ENCODE measurements around the gene PLIN5. TPM values are rescaled to one million over a fixed set of nuclear protein-coding genes. Genes with fewer than 3 reads are reported as not detected.
"Not testable (repeated sequence)": the region's sequence is repeated elsewhere in the genome, so short reads cannot be mapped to it uniquely, and the experiment has no call there.

Gene PLIN5
- total RNA-seq, 1 donor from 2014 or later, result not detected

DNA sequence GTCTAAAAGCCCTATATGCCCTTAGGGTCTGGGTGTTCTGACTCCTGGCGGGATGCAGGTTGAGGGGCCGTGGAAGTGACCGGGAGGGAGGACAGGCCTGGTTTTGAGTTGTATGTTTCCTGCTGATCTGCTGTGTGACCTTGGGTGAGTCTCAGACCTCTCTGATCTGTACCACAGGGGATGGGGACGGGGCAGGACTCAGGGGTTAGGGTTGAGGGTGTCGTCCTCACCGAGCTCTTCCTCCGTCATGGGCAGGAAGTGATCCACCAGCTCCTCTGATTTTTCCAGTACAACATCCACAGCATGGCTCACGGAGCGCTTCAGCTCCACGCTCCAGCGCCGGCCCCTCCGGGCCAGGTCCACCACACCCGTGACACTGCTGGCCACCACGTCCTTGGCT lies 6.2 kb downstream of the PLIN5 start:
- no peak for FAIRE-seq
- no peaks in the 10 kb centered on the region for H3K27me3 ChIP-seq (ENCODE audit: control insufficient read depth, insufficient read depth, low read length)
- DNase-seq (ENCODE audit: low read depth), result no peak
- no peaks in the 10 kb centered on the region for H3K36me3 ChIP-seq (ENCODE audit: control insufficient read depth, insufficient read depth, low read length)
- no peak overlapping the region for H3K4me3 ChIP-seq (ENCODE audit: low read depth, low read length)
- TF ChIP-seq, protein P1, sequence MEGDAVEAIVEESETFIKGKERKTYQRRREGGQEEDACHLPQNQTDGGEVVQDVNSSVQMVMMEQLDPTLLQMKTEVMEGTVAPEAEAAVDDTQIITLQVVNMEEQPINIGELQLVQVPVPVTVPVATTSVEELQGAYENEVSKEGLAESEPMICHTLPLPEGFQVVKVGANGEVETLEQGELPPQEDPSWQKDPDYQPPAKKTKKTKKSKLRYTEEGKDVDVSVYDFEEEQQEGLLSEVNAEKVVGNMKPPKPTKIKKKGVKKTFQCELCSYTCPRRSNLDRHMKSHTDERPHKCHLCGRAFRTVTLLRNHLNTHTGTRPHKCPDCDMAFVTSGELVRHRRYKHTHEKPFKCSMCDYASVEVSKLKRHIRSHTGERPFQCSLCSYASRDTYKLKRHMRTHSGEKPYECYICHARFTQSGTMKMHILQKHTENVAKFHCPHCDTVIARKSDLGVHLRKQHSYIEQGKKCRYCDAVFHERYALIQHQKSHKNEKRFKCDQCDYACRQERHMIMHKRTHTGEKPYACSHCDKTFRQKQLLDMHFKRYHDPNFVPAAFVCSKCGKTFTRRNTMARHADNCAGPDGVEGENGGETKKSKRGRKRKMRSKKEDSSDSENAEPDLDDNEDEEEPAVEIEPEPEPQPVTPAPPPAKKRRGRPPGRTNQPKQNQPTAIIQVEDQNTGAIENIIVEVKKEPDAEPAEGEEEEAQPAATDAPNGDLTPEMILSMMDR (IDR thresholded peaks at IDR 0.05; ENCODE audit: insufficient read depth, low read length, severe bottlenecking), result no peak

GRCh38 chr19:4527377-4527776 lies 7.6 kb downstream of the PLIN5 start:
- not testable (repeated sequence) for FAIRE-seq; H3K36me3 ChIP-seq (ENCODE audit: control insufficient read depth, insufficient read depth, low read length); DNase-seq (ENCODE audit: low read depth); H3K4me3 ChIP-seq (ENCODE audit: low read depth, low read length); H3K27me3 ChIP-seq (ENCODE audit: control insufficient read depth, insufficient read depth, low read length)

GRCh38 chr19:4525563-4526002 lies 9.4 kb downstream of the PLIN5 start:
- H3K36me3 ChIP-seq (ENCODE audit: control insufficient read depth, insufficient read depth, low read length), result no peaks in the 10 kb centered on the region
- no peak for FAIRE-seq
- no peak overlapping the region for H3K4me3 ChIP-seq (ENCODE audit: low read depth, low read length)
- TF ChIP-seq, protein P1 (IDR thresholded peaks at IDR 0.05; ENCODE audit: insufficient read depth, low read length, severe bottlenecking), result no peak
- no peaks in the 10 kb centered on the region for H3K27me3 ChIP-seq (ENCODE audit: control insufficient read depth, insufficient read depth, low read length)
- no peak for DNase-seq (ENCODE audit: low read depth)

DNA sequence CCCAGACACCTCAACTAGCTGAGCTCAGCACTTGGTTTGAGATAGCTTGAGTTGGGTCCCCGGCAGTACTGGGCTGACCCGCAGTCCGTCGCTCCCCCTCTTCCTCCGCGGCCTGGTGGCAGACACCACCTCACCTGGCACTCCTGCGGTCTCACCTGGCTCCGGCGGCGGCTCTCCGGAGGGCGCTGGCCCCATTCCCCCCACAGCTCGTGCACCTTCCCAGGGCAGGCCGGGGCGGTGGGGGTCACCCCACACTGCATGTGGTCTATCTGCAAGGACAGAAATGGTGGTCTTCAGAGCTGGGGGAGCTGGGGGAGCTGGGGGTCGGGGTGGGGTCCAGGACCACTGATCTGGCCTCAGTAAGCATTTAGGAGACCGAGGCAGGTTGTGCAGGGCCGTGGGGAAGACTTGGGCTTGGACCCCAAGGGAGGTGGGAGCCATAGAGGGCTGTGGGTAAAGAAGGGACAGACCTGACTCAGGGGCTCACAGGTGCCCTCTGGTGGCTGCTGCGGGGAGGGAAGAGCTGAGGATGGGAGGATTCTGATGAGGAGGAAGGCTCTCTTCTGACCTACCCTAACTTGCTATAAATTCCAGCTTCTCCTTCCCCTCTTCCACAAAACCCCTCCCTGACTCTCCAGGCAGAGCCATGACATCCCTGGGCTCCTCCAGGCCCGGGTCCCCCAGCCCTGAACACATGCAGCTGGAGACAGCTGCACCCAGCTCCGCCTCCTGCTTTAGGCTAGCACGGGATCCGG lies 10.0 kb downstream of the PLIN5 start:
- H3K4me3 ChIP-seq (ENCODE audit: low read depth, low read length), result no peak overlapping the region
- DNase-seq (ENCODE audit: low read depth), result peak; percentile 12

DNA sequence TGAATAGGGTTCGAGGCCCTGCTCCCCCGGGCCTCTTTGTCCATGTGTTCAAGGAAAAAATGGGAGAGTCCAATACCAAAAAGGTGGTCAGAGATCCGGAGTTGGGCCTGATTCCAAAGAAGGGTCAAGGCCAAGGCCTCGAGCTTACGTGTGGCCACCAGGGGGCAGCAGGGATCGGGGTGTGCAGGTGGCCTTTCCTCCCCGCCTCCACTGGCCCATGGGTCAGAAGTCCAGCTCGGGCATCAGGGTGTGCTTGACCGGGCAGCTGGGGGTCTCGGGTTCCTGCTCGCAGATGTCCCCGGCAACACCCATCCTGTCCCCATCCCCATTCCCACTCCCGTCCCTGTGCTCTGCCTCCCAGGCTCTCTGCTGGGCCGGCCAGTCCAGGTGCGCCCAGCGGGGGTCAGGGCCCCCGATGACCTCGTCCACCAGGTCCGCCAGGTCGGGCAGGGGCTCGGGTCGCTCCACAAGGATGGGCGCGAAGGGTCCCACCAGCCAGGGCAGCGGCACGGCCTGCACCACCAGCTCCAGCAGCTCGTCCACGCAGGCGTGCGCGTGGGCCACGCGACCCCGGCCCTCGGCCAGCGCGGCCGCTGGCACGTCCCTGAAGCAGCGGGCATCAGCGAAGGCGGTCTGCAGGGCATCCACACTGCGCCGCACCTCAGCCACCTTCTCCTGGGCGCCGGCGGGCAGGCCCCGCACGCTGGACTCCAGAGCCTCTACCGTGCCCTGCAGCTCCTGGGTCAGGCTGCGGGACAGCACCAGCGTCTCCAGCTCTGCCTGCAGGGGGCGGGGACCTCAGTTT lies 11.5 kb downstream of the PLIN5 start:
- no peak for FAIRE-seq
- TF ChIP-seq, protein P1 (IDR thresholded peaks at IDR 0.05; ENCODE audit: insufficient read depth, low read length, severe bottlenecking), result peak; percentile 85
- Histone ChIP-seq H3K4me3 (ENCODE audit: low read depth, low read length) (no peak overlapping the region), H3K36me3 (ENCODE audit: control insufficient read depth, insufficient read depth, low read length) (no peaks in the 10 kb centered on the region), H3K27me3 (ENCODE audit: control insufficient read depth, insufficient read depth, low read length) (no peaks in the 10 kb centered on the region)
- no peak for DNase-seq (ENCODE audit: low read depth)

More for the DNA sequence above, 10.0 kb downstream of the PLIN5 start:
- no peaks in the 10 kb centered on the region for H3K27me3 ChIP-seq (ENCODE audit: control insufficient read depth, insufficient read depth, low read length)
- no peak for FAIRE-seq
- H3K36me3 ChIP-seq (ENCODE audit: control insufficient read depth, insufficient read depth, low read length), result no peaks in the 10 kb centered on the region
- TF ChIP-seq, protein P1 (IDR thresholded peaks at IDR 0.05; ENCODE audit: insufficient read depth, low read length, severe bottlenecking), result peak; percentile 94

DNA sequence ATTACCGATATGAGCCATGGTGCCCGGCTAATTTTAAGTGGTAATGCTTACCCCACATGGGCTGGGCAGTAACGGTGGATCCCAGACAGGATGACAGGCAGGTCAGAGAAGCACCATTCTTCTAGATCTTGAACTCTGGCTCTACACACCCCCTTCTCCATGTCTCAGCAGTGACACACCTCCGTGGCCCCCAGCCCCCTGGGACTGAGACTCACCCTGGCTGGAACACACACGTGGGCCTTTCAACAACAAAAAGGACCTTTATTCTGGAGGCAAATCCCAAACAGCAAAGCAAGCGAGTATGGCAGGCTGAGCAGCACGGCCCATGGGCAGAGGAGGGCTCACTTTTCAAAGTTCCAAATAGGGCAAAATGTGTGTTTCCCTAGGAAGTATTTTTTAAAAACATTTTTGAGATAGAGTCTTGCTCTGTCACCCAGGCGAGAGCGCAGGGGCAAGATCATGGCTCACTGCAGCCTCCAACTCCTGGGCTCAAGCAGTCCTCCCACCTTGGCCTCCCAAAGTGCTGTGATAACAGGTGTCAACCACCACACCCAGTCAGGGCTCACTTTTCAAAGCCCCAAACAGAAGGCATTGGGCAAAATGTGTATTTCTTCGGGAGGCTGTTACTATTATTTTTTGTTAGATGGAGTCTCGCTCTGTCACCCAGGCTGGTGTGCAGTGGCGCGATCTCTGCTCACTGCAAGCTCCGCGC lies 12.6 kb downstream of the PLIN5 start:
- Histone ChIP-seq H3K4me3 (ENCODE audit: low read depth, low read length) (no peak overlapping the region), H3K27me3 (ENCODE audit: control insufficient read depth, insufficient read depth, low read length) (no peaks in the 10 kb centered on the region), H3K36me3 (ENCODE audit: control insufficient read depth, insufficient read depth, low read length) (no peaks in the 10 kb centered on the region)
- no peak for FAIRE-seq
- TF ChIP-seq, protein P1 (IDR thresholded peaks at IDR 0.05; ENCODE audit: insufficient read depth, low read length, severe bottlenecking), result no peak
- no peak for DNase-seq (ENCODE audit: low read depth)

Data from bronchial epithelial cell (primary cell).